Endothelial cell of hepatic sinusoid (primary cell): ENCODE measurements around the gene CNNM3.
"Not testable (repeated sequence)": the region's sequence is repeated elsewhere in the genome, so short reads cannot be mapped to it uniquely, and the experiment has no call there.

Experiments
- in situ Hi-C: cut with HindIII; loops from 2 replicates; pipeline ENCODE4 v1.10.0; 2017; ENCODE audit warnings: low sequenced_read_pairs

The CNNM3 gene

DNA sequence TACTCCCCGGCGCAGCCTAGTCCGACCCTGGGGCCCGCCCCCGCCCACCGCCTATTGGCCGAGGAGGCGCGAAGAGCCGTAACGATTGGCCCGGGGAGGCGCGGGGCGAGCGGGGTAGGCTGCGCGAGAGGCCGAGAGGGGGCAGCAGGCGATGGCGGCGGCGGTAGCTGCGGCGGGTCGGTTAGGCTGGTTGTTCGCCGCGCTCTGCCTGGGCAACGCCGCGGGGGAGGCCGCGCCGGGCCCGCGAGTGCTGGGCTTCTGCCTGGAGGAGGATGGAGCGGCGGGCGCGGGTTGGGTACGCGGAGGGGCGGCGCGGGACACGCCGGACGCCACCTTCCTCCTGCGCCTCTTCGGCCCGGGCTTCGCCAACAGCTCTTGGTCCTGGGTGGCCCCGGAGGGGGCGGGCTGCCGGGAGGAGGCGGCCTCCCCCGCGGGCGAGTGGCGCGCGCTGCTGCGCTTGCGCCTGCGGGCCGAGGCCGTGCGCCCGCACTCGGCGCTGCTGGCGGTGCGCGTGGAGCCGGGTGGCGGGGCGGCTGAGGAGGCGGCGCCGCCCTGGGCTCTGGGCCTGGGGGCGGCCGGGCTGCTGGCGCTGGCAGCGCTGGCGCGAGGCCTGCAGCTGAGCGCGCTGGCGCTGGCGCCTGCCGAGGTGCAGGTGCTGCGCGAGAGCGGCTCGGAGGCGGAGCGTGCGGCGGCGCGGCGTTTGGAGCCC, at the start of gene CNNM3:
CNNM3 (plus strand) TSS at position 142 of the 709 bp plus-strand sequence; CDS start at position 152, 10 bp downstream.
- in situ Hi-C loops: no loop called here

DNA sequence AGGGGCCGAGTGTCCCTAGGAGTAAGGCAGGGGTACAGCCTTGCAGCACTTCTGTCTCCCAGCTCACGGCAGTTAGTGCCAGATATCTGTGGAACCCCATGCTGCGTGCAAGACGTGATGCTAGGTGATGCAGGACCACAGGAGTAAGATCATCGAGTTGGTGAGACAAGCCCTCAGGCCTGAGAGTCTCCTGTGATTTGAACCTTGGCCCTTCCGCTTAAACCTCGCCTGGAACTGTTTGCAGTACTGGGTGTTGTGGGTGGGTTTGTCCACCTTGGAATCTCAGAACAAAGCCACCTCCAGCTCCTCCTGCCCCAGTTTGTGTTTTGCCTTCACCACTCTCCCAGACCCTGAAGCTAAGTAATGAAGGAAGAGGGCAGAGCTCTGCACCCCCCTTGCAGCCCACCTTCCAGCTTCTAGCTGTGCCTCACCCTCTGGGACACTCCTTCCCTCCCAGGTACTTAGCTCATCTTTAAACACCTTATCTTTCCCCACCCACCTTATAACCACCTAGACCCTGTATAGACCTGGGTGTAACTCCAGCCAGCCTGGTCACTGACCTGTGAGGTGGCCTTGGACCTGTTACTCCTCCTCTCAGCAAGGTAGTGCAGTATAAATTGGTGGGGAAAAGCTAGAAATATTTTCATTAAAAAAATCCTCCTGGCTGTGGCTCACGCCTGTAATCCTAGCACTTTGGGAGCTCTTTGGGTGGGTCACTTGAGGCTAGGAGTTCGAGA, 48.8 kb upstream of the CNNM3 start:
- in situ Hi-C loops: no loop called here

DNA sequence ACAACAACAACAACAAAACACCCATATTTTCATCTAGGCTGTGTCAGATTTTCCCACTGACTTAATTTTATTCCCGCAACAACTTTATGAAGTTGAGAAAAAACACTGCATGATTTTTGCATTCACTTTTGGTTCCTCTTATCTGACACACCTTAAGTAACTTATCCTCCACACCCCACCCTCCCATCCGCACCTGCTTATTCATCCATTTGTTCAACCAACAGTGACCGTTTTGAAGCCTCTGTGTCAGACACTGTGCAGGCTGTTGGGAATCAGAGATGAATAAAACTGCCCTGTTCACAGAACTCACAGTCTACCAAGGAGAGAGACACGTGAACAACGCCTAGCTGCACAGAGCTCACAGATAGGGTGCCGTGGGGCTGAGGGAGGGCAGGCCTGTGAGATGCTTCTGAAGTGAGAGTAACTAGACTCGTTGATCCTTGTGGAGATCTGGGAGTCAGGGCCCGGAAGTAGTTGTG, 47.9 kb upstream of the CNNM3 start:
- in situ Hi-C loops: no loop called here

DNA sequence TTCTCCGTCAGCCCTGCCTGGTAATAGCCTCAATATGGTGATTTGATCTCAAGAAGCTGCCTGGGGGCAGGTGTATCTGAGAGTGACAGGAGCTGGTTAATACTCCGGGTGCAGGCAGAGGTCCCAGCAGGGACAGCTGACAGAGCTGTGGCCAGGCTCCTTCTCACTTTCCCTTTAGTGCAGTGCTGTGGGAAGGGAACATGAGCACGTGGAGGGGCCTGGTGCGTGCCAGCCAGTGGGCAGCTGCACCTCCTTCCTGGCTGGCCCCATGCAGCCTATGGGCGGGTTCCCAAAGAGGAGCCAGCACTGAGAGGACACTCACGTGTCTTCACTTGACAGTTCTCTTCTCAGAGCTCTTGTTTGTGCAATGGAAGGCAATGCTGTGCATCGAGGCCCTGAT, 46.3 kb upstream of the CNNM3 start:
- in situ Hi-C loops: no loop called here

DNA sequence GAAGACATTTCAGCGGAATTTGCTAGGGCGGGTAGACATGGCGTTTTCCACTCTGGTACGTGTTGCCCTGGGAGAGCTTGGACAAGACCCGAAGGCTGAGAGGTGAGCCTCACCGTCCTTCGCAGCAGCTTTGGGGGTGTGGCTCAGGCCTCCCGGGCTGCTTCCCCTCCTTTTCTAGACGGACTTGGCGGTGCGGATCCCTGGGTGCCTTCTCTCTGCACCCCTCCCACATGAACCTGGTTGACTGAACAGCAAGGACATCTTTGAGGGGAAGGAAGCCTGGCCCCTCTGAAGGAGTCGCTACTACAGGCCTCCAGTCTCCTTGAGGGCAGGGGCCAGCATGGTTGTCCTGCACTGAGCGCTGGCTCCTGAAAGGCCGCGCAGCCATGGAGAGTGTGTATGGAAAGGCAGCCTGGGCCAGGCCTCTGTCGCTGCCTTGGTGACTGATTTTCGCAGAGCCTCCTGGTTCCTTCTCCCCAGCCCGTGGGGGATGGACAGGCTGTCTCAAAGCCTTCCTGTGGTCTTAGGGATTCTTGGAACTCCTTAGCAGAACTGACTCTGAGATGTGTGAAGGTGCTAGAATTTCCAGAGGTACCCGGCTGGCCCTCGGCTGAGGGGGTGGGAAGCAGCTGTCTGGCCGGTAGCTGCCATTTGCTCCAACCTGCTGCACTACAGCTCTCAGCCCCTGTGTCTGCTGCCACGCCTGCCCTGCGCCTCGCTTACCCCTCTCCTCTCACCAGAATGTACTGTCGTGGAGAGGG, 45.4 kb upstream of the CNNM3 start:
- in situ Hi-C loops: no loop called here

DNA sequence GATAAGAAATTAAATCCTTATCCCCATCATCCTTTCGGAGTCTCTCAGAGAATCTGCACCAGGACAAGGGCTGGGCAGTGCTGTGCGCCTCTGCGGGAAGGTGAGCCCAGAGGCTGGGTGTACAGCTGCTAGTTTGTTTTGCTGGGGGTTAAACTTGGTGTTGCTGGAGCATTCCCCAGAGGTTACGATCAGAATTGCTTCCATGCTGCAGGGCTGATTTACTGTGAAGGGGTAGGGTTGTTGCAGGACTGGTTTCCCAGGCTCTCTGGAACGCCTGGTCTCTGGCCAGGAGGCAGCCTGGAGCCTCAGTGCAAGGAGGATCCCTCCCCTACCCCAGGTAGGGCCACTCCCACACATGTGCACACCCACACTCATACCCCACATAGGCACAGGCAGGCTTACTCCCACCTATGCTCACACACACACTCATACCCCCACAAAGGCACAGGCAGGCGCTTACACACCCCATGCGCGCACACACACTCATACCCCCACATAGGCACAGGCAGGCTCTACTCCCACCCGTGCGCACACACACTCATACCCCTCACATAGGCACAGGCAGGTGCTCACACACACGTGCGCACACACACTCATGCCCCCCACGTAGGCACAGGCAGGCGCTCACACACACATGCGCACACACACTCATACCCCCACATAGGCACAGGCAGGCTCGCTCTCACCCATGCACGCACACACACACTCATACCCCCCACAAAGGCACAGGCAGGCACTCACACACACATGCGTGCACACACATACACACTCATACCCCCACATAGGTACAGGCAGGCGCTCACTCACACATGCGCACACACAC, 44.1 kb upstream of the CNNM3 start:
- in situ Hi-C loops: no loop called here

DNA sequence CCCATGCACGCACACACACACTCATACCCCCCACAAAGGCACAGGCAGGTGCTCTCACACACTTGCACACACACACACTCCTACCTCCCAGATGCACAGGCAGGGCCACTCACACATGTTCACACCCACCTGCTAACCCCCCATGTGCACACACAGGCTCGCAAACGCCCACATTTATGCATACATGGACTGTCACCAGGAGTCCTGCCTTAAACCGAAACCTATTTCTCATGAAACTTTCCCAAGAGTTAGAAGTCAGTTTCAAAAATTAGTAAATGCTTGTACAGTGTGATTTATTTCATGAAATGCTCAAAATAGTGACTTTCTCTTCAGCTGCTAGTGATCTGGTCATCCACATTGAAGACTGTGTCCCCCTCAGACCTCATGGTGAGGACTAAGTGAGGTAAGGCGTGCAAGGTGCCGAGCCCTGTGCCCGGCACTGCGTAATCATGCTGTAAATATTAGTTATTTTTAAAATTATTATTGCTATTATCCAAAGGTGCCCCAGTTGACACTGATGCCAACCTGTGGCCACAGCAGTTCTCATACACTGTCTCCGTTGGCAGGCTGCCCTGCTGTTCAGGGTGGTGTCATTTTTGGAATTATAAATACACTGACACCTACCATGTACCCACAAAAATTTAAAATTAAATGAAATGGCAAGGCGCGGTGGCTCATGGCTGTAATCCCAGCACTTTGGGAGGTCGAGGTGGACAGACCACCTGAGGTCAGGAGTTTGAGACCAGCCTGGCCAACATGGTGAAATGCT, 43.0 kb upstream of the CNNM3 start:
- in situ Hi-C loops: no loop called here

DNA sequence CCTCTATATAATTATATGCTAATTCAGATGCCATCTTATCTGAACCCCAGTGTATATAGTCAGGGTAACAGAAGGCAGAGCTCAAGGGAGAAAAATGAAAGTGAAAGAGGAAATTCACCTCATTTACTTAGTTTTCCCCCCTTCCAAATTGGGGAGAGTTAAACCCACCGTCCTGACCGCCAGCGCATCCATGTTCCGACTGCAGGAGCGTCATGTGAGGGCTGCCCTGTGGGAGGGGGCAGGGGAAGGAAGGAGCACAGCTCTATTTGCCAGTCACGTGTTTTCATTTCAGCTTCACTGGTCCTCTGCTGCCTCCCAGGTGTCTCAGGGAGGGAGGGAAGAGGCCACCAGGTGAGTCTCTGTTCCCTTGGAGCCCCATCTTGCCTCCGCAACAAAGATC, 42.1 kb upstream of the CNNM3 start:
- in situ Hi-C loops: no loop called here

DNA sequence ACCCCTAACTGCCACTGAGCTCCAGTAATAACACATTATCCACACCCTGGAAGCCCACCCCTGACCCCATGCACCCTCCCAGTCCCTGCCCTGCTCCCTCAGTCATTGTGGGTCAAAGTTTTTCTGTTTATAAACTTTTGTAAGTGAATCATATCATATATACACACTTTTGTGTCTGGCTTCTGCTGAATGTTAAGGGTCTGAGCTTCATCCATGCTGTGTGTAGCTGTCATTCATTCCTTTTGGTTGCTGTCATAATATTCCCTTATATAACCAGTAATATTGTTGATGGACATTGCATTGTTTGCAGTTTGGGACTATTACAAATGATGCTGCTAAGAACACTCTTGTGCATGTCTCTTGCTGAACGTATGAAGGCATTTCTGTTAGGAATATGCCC, 40.9 kb upstream of the CNNM3 start:
- in situ Hi-C loops: no loop called here

DNA sequence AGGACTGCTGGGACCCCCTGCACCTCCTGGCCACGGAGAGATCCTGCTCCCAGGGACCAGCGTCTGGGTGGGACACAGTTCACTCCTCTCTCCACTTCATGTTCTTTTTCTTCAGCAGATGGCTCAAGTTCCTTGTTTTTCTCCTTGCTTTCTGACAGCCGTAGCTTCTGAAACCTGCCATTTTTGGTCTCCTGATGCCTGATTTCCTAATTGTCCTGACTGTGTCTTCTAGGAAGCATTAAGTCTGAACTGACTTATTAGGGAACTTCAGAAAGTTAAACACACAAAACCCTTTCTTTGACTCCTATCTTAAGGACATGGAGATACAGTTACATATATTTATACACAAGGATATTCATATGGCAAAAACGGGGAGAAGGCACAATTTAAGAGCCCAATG, 32.7 kb upstream of the CNNM3 start:
- in situ Hi-C loops: no loop called here

DNA sequence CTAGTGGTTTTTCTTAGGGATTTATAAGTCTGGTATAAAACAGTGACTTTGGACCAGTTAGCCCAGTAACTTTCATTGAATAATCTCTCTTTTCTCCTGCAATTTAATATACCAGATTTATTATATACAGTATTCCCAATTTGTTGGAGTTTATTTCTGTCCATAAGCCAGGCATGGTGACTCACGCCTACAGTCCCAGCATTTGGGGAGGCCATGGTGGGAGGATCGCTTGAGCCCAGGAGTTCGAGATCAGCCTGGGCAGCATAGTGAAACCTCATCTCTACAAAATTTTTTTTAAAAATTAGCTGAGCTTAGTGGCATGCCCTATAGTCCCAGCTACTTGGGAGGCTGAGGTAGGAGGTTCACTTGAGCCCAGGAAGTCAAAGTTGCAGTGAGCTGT, 28.7 kb upstream of the CNNM3 start:
- in situ Hi-C loops: no loop called here

DNA sequence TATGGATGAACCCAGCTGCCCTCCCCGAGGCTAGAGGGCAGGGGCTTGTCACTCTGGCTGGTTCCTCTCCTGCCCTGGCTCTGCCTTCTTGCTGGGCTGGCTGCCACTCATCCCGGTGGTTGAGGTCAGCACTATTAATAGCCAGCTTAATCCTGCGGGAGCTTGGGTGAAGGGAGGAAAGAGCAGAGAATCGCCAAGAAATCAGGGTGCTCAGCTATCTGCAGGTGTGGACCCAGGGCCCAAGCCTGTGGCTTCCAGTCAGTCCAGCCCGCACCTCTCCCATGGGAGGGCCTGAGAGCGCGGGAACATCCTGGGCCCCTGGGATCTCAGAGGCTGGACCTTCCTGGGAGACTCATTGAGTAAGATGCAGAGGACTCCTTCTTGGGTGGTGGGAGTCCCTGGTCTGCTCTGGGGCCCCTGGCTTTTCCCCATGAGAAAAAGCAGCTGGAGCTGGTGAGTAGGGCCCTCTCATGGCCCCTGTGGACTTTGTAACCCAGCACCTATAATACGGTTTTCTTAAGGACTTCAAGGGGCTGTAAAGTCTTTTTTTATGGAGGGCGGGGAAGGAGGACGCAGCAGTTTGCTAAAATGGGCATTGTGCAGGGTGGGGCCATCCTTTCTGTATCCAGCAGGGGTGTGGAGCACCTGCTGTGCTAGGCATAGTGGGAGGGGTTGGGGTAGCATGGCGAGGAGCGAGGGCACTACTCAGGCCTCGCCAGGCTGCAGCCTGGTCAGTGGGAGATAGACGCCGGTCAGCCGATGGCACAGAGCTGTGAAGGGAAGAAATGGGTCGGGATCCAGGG, 27.4 kb upstream of the CNNM3 start:
- in situ Hi-C loops: no loop called here

DNA sequence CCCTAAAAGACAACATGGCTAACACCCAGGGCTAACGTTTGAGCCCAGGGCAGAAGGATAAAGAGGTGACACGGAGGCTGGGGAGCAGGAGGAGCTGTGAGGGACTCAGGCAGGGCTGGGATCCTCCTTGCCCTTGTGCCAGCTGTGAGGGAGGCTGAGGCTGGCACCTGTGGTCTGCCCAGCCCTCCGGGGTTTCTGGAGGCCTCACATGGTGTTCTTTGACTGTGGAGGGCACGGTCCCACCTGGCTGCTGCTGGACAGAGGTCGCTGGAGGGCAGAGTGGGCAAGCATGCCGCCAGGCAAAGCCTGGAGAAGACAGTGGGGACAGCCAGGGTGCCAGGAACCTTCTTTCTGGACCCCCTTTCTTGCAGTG, 26.8 kb upstream of the CNNM3 start:
- in situ Hi-C loops: no loop called here

DNA sequence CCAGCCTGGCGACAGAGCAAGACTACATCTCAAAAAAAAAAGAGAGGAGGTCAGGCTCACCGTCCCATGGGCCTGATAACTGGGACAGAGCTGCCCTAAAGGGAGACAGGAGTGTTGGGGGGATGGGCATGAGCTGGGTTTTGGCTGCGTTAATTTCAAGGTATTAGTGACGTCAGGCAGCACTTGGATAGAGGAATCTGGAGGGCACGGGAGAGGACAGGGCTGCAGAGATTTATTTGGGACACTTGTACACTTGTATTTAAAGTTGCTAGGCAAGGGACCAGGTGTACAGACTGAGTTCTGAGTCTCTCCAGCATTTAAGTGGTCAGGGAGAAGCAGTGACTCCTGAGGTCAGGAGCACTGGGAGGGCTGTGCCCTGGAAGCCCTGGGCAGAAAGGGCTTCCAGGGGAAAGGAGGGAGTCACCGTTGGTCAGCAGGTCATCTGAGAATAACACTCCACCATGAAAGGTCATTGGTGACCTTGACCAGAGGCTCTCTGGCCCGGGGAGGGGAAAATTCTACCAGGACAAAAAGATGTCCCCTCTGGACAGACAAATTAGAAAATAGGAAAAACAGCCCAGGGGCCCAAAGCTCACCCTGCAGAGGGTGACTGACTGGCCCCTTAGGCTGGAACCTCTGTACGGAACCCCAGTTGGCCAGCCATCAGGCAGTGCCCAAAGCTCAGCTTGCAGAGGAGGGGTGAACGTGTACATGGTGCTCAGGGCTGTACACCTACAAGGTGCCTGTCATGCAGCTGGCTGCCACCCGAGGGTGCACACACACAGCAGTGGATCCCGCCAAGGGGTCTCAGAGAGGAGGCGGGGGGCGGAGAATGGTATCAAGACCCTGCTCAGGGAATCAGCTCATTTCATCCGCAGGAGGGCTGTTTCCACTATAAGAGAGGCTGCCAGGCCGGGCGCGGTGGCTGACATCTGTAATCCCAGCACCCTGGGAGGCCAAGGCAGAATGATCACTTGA, 23.0 kb upstream of the CNNM3 start:
- in situ Hi-C loops: no loop called here

DNA sequence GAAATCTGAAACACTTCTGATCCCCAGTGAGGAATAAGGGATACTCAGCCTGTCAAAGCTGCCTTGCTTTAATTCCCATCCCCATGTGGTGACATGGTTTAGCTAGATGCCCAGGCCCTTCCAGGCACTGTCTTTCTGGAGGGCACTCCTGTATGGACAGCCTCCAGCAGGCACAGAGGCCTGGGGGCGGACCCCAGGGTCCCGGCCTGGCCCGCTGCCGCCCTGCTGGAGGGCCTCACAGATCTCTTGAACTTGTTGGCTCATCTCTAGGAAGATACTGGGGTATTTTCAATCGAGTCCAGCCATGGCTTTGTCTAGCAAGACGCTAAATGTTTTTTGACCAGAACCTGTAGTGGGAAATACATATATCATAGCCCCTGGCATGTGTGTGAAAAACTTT, 21.0 kb upstream of the CNNM3 start:
- in situ Hi-C loops: no loop called here

DNA sequence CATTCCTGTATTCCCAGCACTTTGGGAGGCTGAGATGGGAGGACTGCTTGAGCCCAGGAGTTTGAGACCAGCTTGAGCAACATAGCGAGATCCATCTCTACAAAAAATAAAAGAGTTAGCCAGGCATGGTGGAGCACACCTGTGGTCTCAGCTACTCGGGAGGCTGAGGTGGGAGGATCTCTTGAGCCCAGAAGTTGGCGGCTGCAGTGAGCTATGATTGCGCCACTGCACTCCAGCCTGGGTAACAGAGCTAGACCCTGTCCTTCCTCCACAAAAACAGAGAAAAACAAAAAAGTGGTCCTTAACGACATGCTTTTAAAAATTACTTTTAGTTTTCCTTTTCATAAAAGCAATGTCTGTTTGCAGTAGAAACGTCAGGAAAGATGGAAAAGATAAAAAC, 19.6 kb upstream of the CNNM3 start:
- in situ Hi-C loops: not testable (repeated sequence)

DNA sequence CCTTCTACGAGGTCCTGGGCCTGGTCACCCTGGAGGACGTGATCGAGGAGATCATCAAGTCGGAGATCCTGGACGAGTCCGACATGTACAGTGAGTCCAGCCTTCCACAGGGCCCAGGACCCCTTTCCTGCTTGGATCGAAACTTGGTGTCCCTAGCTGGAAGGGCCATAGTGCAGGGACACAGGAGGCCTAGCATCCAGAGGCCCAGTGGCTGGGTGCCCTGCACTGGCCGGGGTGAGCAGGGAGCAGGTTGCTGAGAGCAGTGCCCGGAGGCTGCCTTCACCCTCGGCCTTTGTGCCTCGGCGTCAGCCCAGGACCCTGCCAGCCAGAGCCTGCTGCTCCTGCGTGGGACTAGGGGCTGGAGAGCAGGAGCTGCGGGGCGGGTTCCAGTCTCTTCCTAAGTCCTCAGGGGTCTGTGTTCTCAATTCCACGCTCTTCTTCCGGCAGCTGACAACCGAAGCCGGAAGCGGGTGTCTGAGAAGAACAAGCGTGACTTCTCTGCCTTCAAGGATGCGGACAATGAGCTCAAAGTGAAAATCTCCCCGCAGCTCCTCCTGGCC, 18.9 kb upstream of the CNNM3 start:
- in situ Hi-C loops: no loop called here
